Tibial nerve (tissue), 4 donors: ENCODE results near the gene MAML3. TPM values are rescaled to one million over a fixed set of nuclear protein-coding genes. Genes with fewer than 3 reads are reported as not detected.

ENCODE experiments used
- DNase-seq, 2 donors: peaks; one replicate each; pipeline ENCODE4 v3.0.0-alpha.2; 2019; ENCODE audit warnings: low spot score in 2 of 2
- H3K27ac ChIP-seq, 4 donors: fragments of 200-600 bp; sonication (generic) in 3 of 4; one replicate each; pipeline ENCODE4 v1.5.1; 2017 to 2019; ENCODE audit warnings: mild to moderate bottlenecking in 1 of 4
- H3K27me3 ChIP-seq, 2 donors: fragments of 200-600 bp; sonication (generic) in 1 of 2; one replicate each; pipeline versions ENCODE4 v1.5.1 to v1.6.0; 2017 to 2019
- H3K36me3 ChIP-seq, 3 donors: fragments of 200-600 bp; sonication (generic); one replicate each; pipeline ENCODE4 v1.5.1; 2018 to 2019
- H3K4me1 ChIP-seq, 4 donors: fragments of 200-600 bp; sonication (generic) in 3 of 4; one replicate each; pipeline ENCODE4 v1.5.1; 2017 to 2019
- H3K4me3 ChIP-seq, 4 donors: fragments of 200-600 bp; sonication (generic) in 3 of 4; one replicate each; pipeline ENCODE4 v1.5.1; 2017 to 2019; ENCODE audit warnings: mild to moderate bottlenecking in 1 of 4, moderate library complexity in 1 of 4
- H3K9me3 ChIP-seq, 4 donors: fragments of 200-600 bp; sonication (generic) in 3 of 4; one replicate each; pipeline ENCODE4 v1.5.1; 2017 to 2019
- EP300 ChIP-seq, 2 donors: sonication (generic); formaldehyde crosslinking; IDR thresholded peaks; one replicate each; pipeline ENCODE4 v1.6.1; 2017; ENCODE audit warnings: antibody characterized with exemption in 2 of 2, mild to moderate bottlenecking in 1 of 2
- POLR2A ChIP-seq, 2 donors: fragments of 450-650 bp; IDR thresholded peaks; one replicate each; pipeline ENCODE4 v1.6.1; 2017; ENCODE audit warnings: antibody characterized with exemption in 2 of 2, mild to moderate bottlenecking in 2 of 2, moderate library complexity in 2 of 2
- WGBS, 2 donors: methylation state at CpG; one replicate each; pipeline ENCODE4 v1.1.5; 2018; 5-methylcytosine and 5-hydroxymethylcytosine counted together
- total RNA-seq, 4 donors: library from RNA; depleted of rRNA; stranded (reverse); fragments of >200 nt; gene quantifications; one replicate each; pipeline ENCODE4 v1.1.0, GENCODE V29; 2016
- TF ChIP-seq, protein P1 (sequence below), 5 experiments: fragments of 200-600 bp in 3 of 5; fragments of 450-650 bp in 2 of 5; sonication (generic) in 3 of 5; IDR thresholded peaks; one replicate each; pipeline ENCODE4 v1.5.1; 2016 to 2019; ENCODE audit warnings: antibody characterized with exemption in 5 of 5, mild to moderate bottlenecking in 3 of 5, moderate library complexity in 2 of 5

Gene MAML3
- total RNA-seq, 4 donors from 2014 or later: 8.6 to 10.5 (median 9.4) TPM

DNA sequence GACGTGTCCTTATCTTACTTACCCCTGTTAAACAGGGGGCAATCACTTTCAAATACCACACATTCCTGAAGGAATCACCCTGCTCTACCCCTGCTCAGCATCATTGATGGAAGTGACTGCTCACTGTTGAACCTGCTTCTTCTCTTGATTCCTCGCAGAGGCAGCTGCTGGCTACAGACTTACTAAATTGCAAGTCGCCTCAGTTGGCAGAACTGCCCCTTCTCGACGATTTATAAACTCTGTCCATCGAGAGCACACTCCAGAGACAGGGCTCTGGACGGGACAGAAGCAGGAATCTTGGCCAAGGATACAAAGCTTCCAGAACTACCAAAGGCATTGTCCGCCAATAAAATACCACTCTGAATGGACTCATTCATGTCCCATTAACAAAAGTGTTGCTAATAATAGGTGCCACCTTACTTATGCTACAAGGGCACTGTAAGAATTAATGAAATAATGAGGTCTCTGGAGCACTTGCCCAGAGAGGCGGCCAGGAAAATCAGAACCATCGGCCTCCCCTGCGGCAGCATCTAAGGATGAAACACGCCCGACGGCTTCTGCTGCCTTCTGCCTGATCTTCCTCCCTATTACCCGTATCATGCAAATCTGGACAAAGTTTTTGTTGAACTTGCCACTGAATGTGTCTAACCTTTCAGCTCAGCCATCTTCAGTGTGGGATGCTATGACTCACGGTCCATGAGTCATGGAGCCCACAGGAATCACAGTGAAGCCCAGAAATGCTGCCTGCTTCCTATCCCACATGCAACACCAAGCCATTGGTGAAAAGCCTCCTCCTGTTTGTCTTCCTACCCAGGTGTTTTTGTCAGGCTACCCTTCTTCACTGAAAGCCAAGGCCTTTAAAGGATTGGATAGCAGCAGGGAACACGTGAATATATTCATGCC, 164.9 kb downstream of the MAML3 start:
- WGBS, 2 donors: 43 to 54% methylated on average over 17 of the region's 17 CpGs
- no peaks in the 10 kb centered on the region for H3K9me3 ChIP-seq
- DNase-seq: peak in 1 of 2 donors; percentile 38
- no peaks in the 10 kb centered on the region for H3K27me3 ChIP-seq
- peak overlapping the region in 2 of 4 donors; percentile 61 to 80 for H3K27ac ChIP-seq
- H3K36me3 ChIP-seq: no peaks in the 10 kb centered on the region
- no peak overlapping the region for H3K4me3 ChIP-seq
- peaks cover 0 to 42% (median 7%) of the 10 kb centered on the region in 4 donors for H3K4me1 ChIP-seq
- TF ChIP-seq, protein P1, sequence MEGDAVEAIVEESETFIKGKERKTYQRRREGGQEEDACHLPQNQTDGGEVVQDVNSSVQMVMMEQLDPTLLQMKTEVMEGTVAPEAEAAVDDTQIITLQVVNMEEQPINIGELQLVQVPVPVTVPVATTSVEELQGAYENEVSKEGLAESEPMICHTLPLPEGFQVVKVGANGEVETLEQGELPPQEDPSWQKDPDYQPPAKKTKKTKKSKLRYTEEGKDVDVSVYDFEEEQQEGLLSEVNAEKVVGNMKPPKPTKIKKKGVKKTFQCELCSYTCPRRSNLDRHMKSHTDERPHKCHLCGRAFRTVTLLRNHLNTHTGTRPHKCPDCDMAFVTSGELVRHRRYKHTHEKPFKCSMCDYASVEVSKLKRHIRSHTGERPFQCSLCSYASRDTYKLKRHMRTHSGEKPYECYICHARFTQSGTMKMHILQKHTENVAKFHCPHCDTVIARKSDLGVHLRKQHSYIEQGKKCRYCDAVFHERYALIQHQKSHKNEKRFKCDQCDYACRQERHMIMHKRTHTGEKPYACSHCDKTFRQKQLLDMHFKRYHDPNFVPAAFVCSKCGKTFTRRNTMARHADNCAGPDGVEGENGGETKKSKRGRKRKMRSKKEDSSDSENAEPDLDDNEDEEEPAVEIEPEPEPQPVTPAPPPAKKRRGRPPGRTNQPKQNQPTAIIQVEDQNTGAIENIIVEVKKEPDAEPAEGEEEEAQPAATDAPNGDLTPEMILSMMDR (IDR thresholded peaks at IDR 0.05): no peak
- no peak for TF ChIP-seq POLR2A (IDR thresholded peaks at IDR 0.05)
- peak in 1 of 2 donors; percentile 46 for TF ChIP-seq EP300 (IDR thresholded peaks at IDR 0.05)

DNA sequence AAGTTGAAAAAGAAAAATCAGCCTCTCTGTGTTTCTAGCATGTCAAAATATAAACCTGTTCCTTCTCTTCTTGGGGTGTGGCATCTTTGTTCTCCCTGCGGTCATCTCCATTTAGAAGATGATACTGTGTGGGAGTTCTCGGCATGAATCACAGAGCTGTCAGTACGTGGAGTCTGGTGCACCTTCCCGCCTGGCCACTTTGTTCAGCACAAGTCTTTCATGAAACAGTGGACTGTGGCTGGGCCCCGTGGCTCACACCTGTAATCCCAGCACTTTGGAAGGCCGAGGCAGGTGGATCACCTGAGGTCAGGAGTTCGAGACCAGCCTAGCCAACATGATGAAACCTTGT, 166.5 kb downstream of the MAML3 start:
- H3K4me3 ChIP-seq: no peak overlapping the region
- 77 to 81% methylated on average over 7 of the region's 7 CpGs for WGBS, 2 donors
- no peak for DNase-seq
- TF ChIP-seq POLR2A (IDR thresholded peaks at IDR 0.05) (no peak), EP300 (IDR thresholded peaks at IDR 0.05) (no peak)
- TF ChIP-seq, protein P1 (IDR thresholded peaks at IDR 0.05): no peak
- no peaks in the 10 kb centered on the region for H3K9me3 ChIP-seq
- H3K27ac ChIP-seq: peak overlapping the region in 2 of 4 donors; percentile 47 to 53
- H3K27me3 ChIP-seq: no peaks in the 10 kb centered on the region
- H3K36me3 ChIP-seq: no peaks in the 10 kb centered on the region
- H3K4me1 ChIP-seq: peaks cover 0 to 44% (median 7%) of the 10 kb centered on the region in 4 donors

DNA sequence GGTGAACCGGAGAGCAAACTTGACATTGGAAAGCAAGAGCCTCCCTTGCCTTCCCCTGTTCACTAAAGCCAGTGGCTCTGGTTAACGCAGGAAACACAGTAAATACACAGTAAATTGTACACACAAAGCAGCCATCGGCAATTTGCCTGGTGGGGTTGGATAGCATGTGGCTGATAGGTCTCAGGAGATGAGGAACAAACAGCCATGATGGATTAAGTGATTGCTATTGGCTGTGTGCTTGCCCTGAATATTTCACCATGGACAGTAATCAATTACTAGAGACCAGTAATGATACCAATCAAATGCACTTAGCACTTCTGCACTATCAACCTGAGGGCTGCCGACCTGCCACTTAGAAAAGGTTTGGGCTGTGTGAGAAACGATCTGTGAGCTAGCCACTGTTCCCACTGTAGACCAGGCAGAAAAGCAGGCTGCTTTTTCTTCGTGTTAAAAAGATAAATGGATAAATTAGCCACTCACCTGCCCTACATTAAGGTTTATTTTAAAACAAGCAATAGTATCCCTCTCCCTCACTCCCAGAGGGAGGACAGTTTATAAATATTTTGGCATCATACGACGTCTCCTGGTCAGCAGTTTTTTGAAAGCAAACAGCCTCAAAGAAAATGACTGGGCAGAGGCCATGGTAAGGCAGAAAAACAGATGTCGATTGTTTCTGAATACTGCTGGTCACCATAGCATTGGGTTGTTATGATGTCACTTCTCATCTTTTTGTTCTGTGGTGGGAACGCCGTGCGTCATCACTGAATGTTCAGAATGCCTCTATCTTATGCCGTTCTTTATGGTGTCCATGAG, 167.1 kb downstream of the MAML3 start:
- Histone ChIP-seq H3K4me1 (peaks cover 0 to 44% (median 7%) of the 10 kb centered on the region in 4 donors), H3K36me3 (no peaks in the 10 kb centered on the region), H3K4me3 (no peak overlapping the region), H3K27me3 (no peaks in the 10 kb centered on the region), H3K9me3 (no peaks in the 10 kb centered on the region), H3K27ac (peak overlapping the region in 2 of 4 donors; percentile 47 to 53)
- TF ChIP-seq POLR2A (IDR thresholded peaks at IDR 0.05) (no peak), EP300 (IDR thresholded peaks at IDR 0.05) (peak in 1 of 2 donors; percentile 41)
- WGBS, 2 donors: 41 to 45% methylated on average over 13 of the region's 13 CpGs
- no peak for DNase-seq

DNA sequence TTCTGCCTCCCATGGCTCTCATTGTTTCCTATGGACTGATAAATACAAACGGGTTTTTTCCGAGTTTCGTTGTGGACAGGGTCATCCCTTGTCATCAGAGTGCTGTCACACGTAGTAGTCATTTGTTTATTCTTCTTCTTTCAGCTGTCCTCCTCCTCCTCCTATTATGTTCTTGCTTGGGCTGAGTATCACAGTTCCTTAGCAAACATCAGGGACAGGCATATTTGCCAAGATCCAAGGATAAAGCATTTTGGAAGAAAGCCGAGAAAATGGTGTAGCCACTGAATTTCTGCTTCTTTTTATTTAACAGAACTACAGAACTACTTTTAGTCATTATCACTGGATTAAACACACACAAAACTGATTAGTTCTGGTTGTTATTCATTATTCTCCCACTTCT, 167.9 kb downstream of the MAML3 start:
- no peak for DNase-seq
- Histone ChIP-seq H3K36me3 (no peaks in the 10 kb centered on the region), H3K27ac (no peak overlapping the region), H3K27me3 (no peaks in the 10 kb centered on the region), H3K4me1 (peaks cover 0 to 46% (median 7%) of the 10 kb centered on the region in 4 donors), H3K4me3 (no peak overlapping the region), H3K9me3 (no peaks in the 10 kb centered on the region)
- TF ChIP-seq POLR2A (IDR thresholded peaks at IDR 0.05) (no peak), EP300 (IDR thresholded peaks at IDR 0.05) (no peak)
- TF ChIP-seq, protein P1 (IDR thresholded peaks at IDR 0.05): no peak
- WGBS, 2 donors: 78 to 85% methylated on average over 5 of the region's 5 CpGs

DNA sequence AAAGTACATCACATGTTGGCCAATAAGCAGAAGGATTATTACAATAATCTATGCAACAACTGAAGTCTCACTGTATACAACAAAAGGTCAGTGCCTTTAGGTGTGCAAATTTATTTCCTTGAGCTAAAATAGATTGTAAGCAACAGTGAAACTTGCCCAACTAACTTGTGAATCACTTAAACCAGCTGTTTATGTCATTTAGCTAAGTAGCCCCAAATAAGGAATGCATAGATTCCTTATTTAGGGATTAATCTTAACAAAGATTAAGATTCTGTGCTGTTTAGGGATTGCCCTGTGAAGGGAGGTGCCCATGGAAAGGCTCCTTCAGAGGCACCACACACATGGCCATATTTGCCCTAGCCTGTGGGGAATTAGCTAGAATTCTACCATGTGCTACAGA, 168.6 kb downstream of the MAML3 start:
- H3K4me3 ChIP-seq: no peak overlapping the region
- H3K27ac ChIP-seq: no peak overlapping the region
- H3K36me3 ChIP-seq: no peaks in the 10 kb centered on the region
- no peak for DNase-seq
- peaks cover 0 to 49% (median 7%) of the 10 kb centered on the region in 4 donors for H3K4me1 ChIP-seq
- TF ChIP-seq, protein P1 (IDR thresholded peaks at IDR 0.05): no peak
- TF ChIP-seq EP300 (IDR thresholded peaks at IDR 0.05) (no peak), POLR2A (IDR thresholded peaks at IDR 0.05) (no peak)
- no peaks in the 10 kb centered on the region for H3K27me3 ChIP-seq
- H3K9me3 ChIP-seq: no peaks in the 10 kb centered on the region
